IPS DF 6.9 (cell line): ENCODE results near the gene STAT6.
"Not testable (repeated sequence)": the region's sequence is repeated elsewhere in the genome, so short reads cannot be mapped to it uniquely, and the experiment has no call there.

Experiments
- DNase-seq: peaks from one replicate; pipeline ENCODE4 v3.0.0-alpha.2; 2013; ENCODE audit warnings: low read depth, low spot score
- H3K27ac ChIP-seq: one replicate; pipeline ENCODE4 v1.5.1; 2013; ENCODE audit warnings: low read length, control low read depth
- H3K27me3 ChIP-seq: 2 replicates; pipeline ENCODE4 v1.6.1; 2013; ENCODE audit warnings: mild to moderate bottlenecking, low read length; ENCODE audit not compliant: control insufficient read depth, insufficient read depth
- H3K36me3 ChIP-seq: 2 replicates; pipeline ENCODE4 v1.6.1; 2013; ENCODE audit warnings: low read length; ENCODE audit not compliant: control insufficient read depth, insufficient read depth
- H3K4me1 ChIP-seq: 2 replicates; pipeline ENCODE4 v1.6.1; 2013; ENCODE audit warnings: low read length; ENCODE audit not compliant: control insufficient read depth, insufficient read depth
- H3K4me3 ChIP-seq: 2 replicates; pipeline ENCODE4 v1.5.1; 2013; ENCODE audit warnings: mild to moderate bottlenecking, low read length
- H3K9me3 ChIP-seq: 2 replicates; pipeline ENCODE4 v1.6.1; 2013; ENCODE audit warnings: low read length, inconsistent platforms; ENCODE audit not compliant: control insufficient read depth, insufficient read depth
- WGBS: extraction: QIAGEN DNeasy Blood & Tissue Kit; methylation state at CpG from one replicate; pipeline ENCODE4 v1.1.7; 2013; ENCODE audit warnings: mixed read lengths, missing lambda C conversion rate; ENCODE audit not compliant: insufficient read length, insufficient coverage; 5-methylcytosine and 5-hydroxymethylcytosine counted together

Gene STAT6

GRCh38 chr12:57126061-57126460 lies 14.9 kb upstream of the STAT6 start:
- WGBS = no CpG with 5 or more reads among the region's 11 CpGs
- DNase-seq = no peak
- H3K36me3 ChIP-seq = no peaks in the 10 kb centered on the region
- H3K9me3 ChIP-seq = no peaks in the 10 kb centered on the region
- no peaks in the 10 kb centered on the region for H3K27me3 ChIP-seq
- H3K4me3 ChIP-seq = no peak overlapping the region
- H3K4me1 ChIP-seq = peaks cover 5% of the 10 kb centered on the region; the same call in 1 of the 2 replicates
- H3K27ac ChIP-seq = no peak overlapping the region

- WGBS = no CpG with 5 or more reads among the region's 10 CpGs
- Histone ChIP-seq H3K27ac (no peak overlapping the region), H3K4me1 (peaks cover 2% of the 10 kb centered on the region; the same call in 1 of the 2 replicates), H3K36me3 (no peaks in the 10 kb centered on the region), H3K27me3 (no peaks in the 10 kb centered on the region), H3K9me3 (no peaks in the 10 kb centered on the region), H3K4me3 (no peak overlapping the region)
- no peak for DNase-seq
Observed at GRCh38 chr12:57124261-57124877, 13.2 kb upstream of the STAT6 start.

GRCh38 chr12:57123813-57124212 lies 12.7 kb upstream of the STAT6 start:
- WGBS = no CpG with 5 or more reads among the region's 2 CpGs
- Histone ChIP-seq H3K27ac (no peak overlapping the region), H3K36me3 (no peaks in the 10 kb centered on the region), H3K4me3 (no peak overlapping the region), H3K9me3 (no peaks in the 10 kb centered on the region), H3K27me3 (no peaks in the 10 kb centered on the region), H3K4me1 (peaks cover 2% of the 10 kb centered on the region; the same call in 1 of the 2 replicates)
- no peak for DNase-seq

GRCh38 chr12:57120718-57121117 lies 9.6 kb upstream of the STAT6 start:
- H3K27me3 ChIP-seq, H3K27ac ChIP-seq, H3K4me1 ChIP-seq, H3K9me3 ChIP-seq, H3K4me3 ChIP-seq, DNase-seq, H3K36me3 ChIP-seq: not testable (repeated sequence)
- WGBS = no CpG with 5 or more reads among the region's 11 CpGs

- WGBS = no CpG with 5 or more reads among the region's 5 CpGs
- no peaks in the 10 kb centered on the region for H3K27me3 ChIP-seq
- H3K4me1 ChIP-seq = no peaks in the 10 kb centered on the region
- no peak overlapping the region for H3K4me3 ChIP-seq
- H3K27ac ChIP-seq = no peak overlapping the region
- H3K9me3 ChIP-seq = no peaks in the 10 kb centered on the region
- no peaks in the 10 kb centered on the region for H3K36me3 ChIP-seq
- DNase-seq = no peak
Observed at GRCh38 chr12:57119294-57120085, 8.3 kb upstream of the STAT6 start.

- no peaks in the 10 kb centered on the region for H3K27me3 ChIP-seq
- H3K36me3 ChIP-seq = no peaks in the 10 kb centered on the region
- H3K4me3 ChIP-seq = no peak overlapping the region
- no peak for DNase-seq
- H3K4me1 ChIP-seq = no peaks in the 10 kb centered on the region
- H3K9me3 ChIP-seq = no peaks in the 10 kb centered on the region
- no CpG with 5 or more reads among the region's 1 CpG for WGBS
- no peak overlapping the region for H3K27ac ChIP-seq
Observed at GRCh38 chr12:57118711-57119271, 7.6 kb upstream of the STAT6 start.

- no peak overlapping the region for H3K4me3 ChIP-seq
- WGBS = no CpG with 5 or more reads among the region's 5 CpGs
- no peaks in the 10 kb centered on the region; the same call in 1 of the 2 replicates for H3K4me1 ChIP-seq
- H3K9me3 ChIP-seq = no peaks in the 10 kb centered on the region
- no peak overlapping the region for H3K27ac ChIP-seq
- no peaks in the 10 kb centered on the region for H3K27me3 ChIP-seq
- no peak for DNase-seq
- H3K36me3 ChIP-seq = no peaks in the 10 kb centered on the region
Observed at GRCh38 chr12:57116580-57117281, 5.6 kb upstream of the STAT6 start.

- Histone ChIP-seq H3K27ac (no peak overlapping the region), H3K9me3 (no peaks in the 10 kb centered on the region), H3K4me1 (peaks cover 2% of the 10 kb centered on the region; the same call in 1 of the 2 replicates), H3K4me3 (no peak overlapping the region), H3K36me3 (no peaks in the 10 kb centered on the region), H3K27me3 (no peaks in the 10 kb centered on the region)
- WGBS = no CpG with 5 or more reads among the region's 9 CpGs
- DNase-seq = no peak
Observed at GRCh38 chr12:57112492-57113294, 1.5 kb upstream of the STAT6 start.

- Histone ChIP-seq H3K27me3 (no peaks in the 10 kb centered on the region), H3K4me3 (peak overlapping the region; percentile 19; the same call in 1 of the 2 replicates), H3K36me3 (peaks cover 2% of the 10 kb centered on the region; the same call in 1 of the 2 replicates), H3K9me3 (no peaks in the 10 kb centered on the region), H3K27ac (peak overlapping the region; percentile 12), H3K4me1 (peaks cover 2% of the 10 kb centered on the region; the same call in 1 of the 2 replicates)
- no peak for DNase-seq
- no CpG with 5 or more reads among the region's 28 CpGs for WGBS
Observed at GRCh38 chr12:57110104-57111030, 795 bp downstream of the STAT6 start.
